Head of caudate nucleus (tissue), 42 donors: Measurements from ENCODE around the gene KRTAP10-2.
A peak's percentile ranks its signal among the peaks of the same experiment; 100 is the strongest.

Experiments used
- DNase-seq, 42 donors: peaks; one replicate each; pipeline versions ENCODE4 v3.0.0 to v3.0.0-alpha.2; 2020 to 2021; ENCODE audit warnings: mixed read lengths in 7 of 42
- intact Hi-C: fragments of 100-400 bp; cut with DNase I; formaldehyde crosslinking; loops from one replicate; pipeline ENCODE4 v1.15.0; 2022

Gene KRTAP10-2

GRCh38 chr21:44521928-44522752 is 29.2 kb downstream of the KRTAP10-2 start:
- peak in 11 of 42 donors; percentile 3 to 37 (median 11) for DNase-seq
- intact Hi-C loops: no loop called here

DNA sequence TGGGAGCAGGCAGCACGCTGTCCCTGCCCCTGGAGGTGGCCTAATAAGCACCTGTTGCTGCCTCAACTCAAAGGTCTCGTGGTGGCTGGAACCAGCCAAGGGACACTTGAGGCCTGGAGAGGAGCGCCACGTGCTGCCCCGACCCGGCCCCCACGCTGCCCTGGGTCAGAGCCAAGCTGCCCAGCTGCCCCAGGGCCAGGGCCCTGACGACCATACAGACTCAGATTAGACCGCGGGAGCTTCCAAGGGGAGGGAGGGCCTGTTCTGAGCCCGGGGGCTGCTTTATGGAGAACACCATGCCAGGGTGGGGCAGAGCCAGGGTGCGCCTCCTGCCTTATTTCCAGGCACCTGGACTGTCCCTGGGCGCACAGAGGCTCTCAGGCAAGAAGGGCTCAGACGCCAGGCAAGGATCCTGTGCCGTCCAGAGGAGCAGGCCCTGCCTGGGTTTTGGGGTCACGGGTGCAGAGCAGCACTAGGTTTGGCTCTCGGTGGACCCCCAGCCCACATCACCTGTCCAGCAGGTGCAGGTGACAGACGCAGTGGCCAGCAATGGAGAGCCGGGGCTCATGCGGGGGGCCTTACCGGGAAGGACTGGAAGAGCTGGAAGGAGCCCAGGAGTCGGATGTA is 29.9 kb downstream of the KRTAP10-2 start:
- DNase-seq: peak in 6 of 42 donors; percentile 1 to 33 (median 8)
- intact Hi-C loops: no loop called here

GRCh38 chr21:44520326-44521300 is 30.7 kb downstream of the KRTAP10-2 start:
- DNase-seq: peak in 8 of 42 donors; percentile 4 to 24 (median 6)
- intact Hi-C loops: no loop called here

GRCh38 chr21:44519346-44520325 is 31.7 kb downstream of the KRTAP10-2 start:
- intact Hi-C loops: loop anchor here (10.0 kb wide), 1 partner anchor 275 kb away; no protein-coding TSS in a partner anchor
- peak in 2 of 42 donors; percentile 8 for DNase-seq

DNA sequence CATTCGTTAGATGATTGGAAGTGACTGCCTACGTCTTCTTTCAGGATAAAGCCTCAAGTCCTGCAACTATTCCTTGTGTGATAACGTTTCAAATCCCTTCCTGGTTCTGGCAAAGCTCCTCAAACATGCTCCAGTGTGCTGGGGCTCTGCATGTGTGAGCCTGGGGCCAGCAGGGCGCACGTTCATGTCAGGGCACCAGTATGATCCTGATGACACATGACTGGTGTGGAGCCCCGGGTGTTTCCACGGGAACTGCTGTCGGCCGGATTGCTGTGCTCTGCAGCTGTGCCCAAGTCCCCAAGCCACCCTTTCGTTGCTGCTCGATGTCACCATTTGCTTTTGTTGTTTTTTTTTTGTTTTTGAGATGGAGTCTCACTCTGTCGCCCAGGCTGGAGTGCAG is 32.6 kb downstream of the KRTAP10-2 start:
- DNase-seq: no peak
- intact Hi-C loops: loop anchor here (10.0 kb wide), 1 partner anchor 276 kb away; no protein-coding TSS in a partner anchor

DNA sequence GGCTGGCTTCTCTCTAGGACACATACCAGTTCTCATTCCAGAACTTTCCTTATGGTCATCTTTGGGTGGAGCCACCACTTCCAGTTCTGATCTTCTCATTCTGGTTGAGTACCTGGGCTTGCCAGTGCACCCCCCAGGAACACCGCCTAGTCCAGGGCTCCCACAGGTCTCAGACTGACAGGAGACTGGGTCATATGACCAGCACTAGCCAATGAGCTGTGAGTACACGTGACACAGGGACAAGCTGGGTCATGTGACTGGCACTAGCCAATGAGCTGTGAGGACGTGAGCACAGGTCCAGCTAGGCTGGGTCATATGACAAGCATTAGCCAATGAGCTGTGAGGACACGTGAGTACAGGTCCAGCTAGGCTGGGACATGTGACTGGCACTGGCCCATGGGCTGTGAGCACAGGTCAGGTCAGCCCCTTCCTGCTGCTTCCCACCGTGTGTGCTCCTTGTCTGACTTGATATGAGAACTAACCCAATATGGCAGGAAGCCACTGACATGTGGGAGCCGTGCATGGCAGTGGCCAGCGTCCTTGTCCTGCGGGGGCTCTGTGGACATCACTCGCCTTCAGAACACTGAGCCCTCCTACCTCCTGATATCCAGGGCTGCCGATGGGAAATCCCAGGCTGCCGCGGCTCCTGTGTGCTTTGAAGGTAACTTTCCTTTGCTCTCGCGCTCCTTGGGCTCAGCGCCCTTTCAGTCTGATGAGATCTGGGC is 34.0 kb downstream of the KRTAP10-2 start:
- peak in 18 of 42 donors; percentile 9 to 62 (median 50) for DNase-seq
- intact Hi-C loops: loop anchor here (10.0 kb wide), 1 partner anchor 277 kb away; no protein-coding TSS in a partner anchor

- intact Hi-C loops: loop anchor here (10.0 kb wide), 1 partner anchor 278 kb away; no protein-coding TSS in a partner anchor
- DNase-seq: no peak
Measured at GRCh38 chr21:44516828-44517174, 34.5 kb downstream of the KRTAP10-2 start.

DNA sequence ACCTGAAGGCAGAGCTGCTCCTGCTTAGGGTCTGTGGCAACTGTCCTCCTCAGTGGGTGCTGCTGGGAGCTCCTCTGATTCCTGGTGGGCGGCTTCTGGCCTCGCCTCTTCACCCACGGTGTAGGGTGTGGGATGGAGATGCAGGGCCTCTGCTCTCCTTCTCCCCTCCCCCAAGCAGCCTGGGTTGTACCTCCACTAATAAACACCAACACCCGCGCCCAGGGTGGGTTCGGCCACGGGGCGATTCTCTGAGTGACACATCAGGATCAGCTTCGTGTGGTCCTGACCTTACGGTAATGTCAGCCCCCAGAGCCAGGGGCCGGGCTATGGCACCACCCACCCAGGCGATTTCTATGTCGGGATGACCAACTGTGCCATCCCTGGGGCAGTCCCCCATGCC is 35.0 kb downstream of the KRTAP10-2 start:
- intact Hi-C loops: loop anchor here (10.0 kb wide), 1 partner anchor 278 kb away; no protein-coding TSS in a partner anchor
- DNase-seq: no peak

DNA sequence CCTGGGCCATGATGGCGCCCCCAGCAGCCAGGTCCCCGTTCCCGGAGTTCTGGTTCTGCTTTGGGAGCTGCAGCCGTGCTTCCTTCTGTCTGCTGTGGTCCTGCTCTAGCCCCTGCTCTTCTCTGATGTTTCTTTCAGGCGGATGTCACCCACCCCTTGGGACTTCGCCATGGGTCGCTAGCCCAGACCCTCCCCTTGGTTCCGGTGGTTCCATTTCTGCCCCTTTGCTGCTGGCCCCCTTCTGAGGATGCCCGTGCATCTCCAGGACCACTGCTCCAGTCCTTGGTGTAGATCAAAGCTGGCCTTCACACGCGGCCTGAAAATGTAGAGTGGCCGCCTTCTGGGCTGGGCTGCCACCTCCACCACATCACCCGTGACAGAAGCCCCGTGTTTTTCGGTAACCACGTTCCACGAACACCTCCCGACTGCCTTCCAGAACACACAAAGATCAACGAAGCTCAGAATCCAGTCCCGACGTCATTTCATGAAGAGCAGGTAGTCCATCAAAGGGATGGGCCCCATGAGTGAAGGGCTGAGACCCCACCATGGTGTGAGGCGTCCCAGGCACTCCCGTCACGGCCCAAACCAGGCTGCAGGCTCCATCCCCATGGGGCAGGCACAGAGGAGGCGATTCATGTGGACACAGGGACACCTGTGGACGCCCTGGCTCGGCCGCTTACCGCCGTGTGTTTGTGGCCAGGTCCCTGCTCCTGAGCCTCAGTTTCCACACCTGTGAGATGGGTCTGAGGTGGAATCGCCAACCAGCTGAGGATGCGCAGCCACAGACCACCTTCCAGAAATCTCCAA is 35.7 kb downstream of the KRTAP10-2 start:
- no peak for DNase-seq
- intact Hi-C loops: loop anchor here (10.0 kb wide), 1 partner anchor 279 kb away; no protein-coding TSS in a partner anchor

GRCh38 chr21:44514746-44515358 is 36.5 kb downstream of the KRTAP10-2 start:
- intact Hi-C loops: loop anchor here (10.0 kb wide), 1 partner anchor 280 kb away; no protein-coding TSS in a partner anchor
- DNase-seq: no peak

DNA sequence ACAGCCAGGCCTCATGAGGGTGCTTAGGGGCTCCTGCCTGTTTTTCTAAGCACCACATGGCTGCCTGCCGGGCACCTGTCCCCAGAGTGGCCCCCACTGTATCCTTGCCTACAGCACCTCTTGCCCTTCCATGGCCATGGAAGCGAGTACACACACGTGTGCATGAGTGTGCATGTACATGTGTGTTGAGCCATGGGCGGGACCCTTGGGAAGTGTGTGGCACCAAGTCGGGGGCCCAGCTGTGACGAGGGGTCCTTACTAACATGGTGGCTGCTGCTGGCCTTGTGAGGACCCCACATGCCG is 37.1 kb downstream of the KRTAP10-2 start:
- intact Hi-C loops: loop anchor here (10.0 kb wide), 1 partner anchor 281 kb away; no protein-coding TSS in a partner anchor

GRCh38 chr21:44513389-44514217 is 37.7 kb downstream of the KRTAP10-2 start:
- intact Hi-C loops: loop anchor here (10.0 kb wide), 1 partner anchor 281 kb away; no protein-coding TSS in a partner anchor
- DNase-seq: no peak

More for the DNA sequence above, 37.1 kb downstream of the KRTAP10-2 start:
- DNase-seq: no peak

GRCh38 chr21:44512496-44513388 is 38.6 kb downstream of the KRTAP10-2 start:
- no peak for DNase-seq
- intact Hi-C loops: loop anchor here (10.0 kb wide), 1 partner anchor 282 kb away; no protein-coding TSS in a partner anchor

DNA sequence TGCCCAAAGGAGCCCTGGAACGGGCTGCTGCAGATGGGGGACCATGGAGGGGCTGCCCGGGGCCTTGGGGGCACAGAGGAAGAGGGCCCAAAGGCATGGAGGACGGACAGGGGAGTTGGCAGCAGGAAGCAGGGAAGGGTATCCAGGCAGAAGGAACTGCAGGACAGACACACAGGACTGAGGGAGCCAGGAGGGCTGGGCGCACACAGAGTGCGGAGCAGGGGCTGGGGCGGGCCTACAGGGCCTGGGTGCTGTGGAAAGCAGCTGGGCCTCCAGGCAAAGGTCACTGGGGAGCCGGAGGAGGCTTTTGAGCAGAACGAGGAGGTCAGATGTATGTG is 39.4 kb downstream of the KRTAP10-2 start:
- no peak for DNase-seq
- intact Hi-C loops: loop anchor here (10.0 kb wide), 1 partner anchor 283 kb away; no protein-coding TSS in a partner anchor
